ENCODE results near the gene FBXL13. TPM values are rescaled to one million over a fixed set of nuclear protein-coding genes. Genes with fewer than 3 reads are reported as not detected.
"Not testable (repeated sequence)": the region's sequence is repeated elsewhere in the genome, so short reads cannot be mapped to it uniquely, and the experiment has no call there.

Gene FBXL13
- total and polyA plus RNA-seq, 12 donors, result 0.61 to 6.8 (median 2.7) TPM

GRCh38 chr7:103063895-103064294, 10.7 kb downstream of the FBXL13 start:
- 86 to 94% (median 91%) methylated on average over 2 to 3 of the region's 3 CpGs for WGBS, 4 donors

GRCh38 chr7:103059471-103059870, 15.1 kb downstream of the FBXL13 start:
- no peaks in the 10 kb centered on the region for H3K4me1 ChIP-seq (replicated peaks in 1 of 2)
- intact Hi-C loops (cut with DNase I), result no loop called here
- no peaks in the 10 kb centered on the region for H3K27me3 ChIP-seq
- 33 to 44% (median 40%) methylated on average over 2 of the region's 2 CpGs for WGBS, 4 donors
- H3K4me3 ChIP-seq, result no peak overlapping the region
- H3K36me3 ChIP-seq (replicated peaks in 1 of 2), result no peaks in the 10 kb centered on the region
- no peak for DNase-seq
- TF ChIP-seq POLR2A (IDR thresholded peaks at IDR 0.05) (no peak), CTCF (IDR thresholded peaks at IDR 0.05) (no peak)
- no peak overlapping the region for H3K27ac ChIP-seq
- no peaks in the 10 kb centered on the region for H3K9me3 ChIP-seq (replicated peaks in 1 of 3)

More at GRCh38 chr7:103063895-103064294, 10.7 kb downstream of the FBXL13 start:
- Histone ChIP-seq H3K36me3 (replicated peaks in 1 of 2) (no peaks in the 10 kb centered on the region), H3K9me3 (replicated peaks in 1 of 3) (no peaks in the 10 kb centered on the region), H3K4me3 (no peak overlapping the region), H3K27me3 (no peaks in the 10 kb centered on the region), H3K27ac (no peak overlapping the region), H3K4me1 (replicated peaks in 1 of 2) (no peaks in the 10 kb centered on the region)
- TF ChIP-seq CTCF (IDR thresholded peaks at IDR 0.05) (no peak), POLR2A (IDR thresholded peaks at IDR 0.05) (no peak)
- no peak for DNase-seq
- intact Hi-C loops (cut with DNase I), result loop anchor here in 1 of 2 donors (10.0 kb wide), 1 partner anchor 149 kb away; the partner anchor contains the start of gene LRRC17

GRCh38 chr7:103058122-103058521, 16.5 kb downstream of the FBXL13 start:
- Histone ChIP-seq H3K4me1 (replicated peaks in 1 of 2) (no peaks in the 10 kb centered on the region), H3K36me3 (replicated peaks in 1 of 2) (no peaks in the 10 kb centered on the region), H3K27ac (no peak overlapping the region), H3K27me3 (no peaks in the 10 kb centered on the region), H3K9me3 (replicated peaks in 1 of 3) (no peaks in the 10 kb centered on the region), H3K4me3 (no peak overlapping the region)
- TF ChIP-seq POLR2A (IDR thresholded peaks at IDR 0.05) (no peak), CTCF (IDR thresholded peaks at IDR 0.05) (no peak)
- intact Hi-C loops (cut with DNase I), result no loop called here
- no peak for DNase-seq

- H3K4me1 ChIP-seq (replicated peaks in 1 of 2); H3K27me3 ChIP-seq; H3K4me3 ChIP-seq; H3K9me3 ChIP-seq (replicated peaks in 1 of 3); DNase-seq; H3K36me3 ChIP-seq (replicated peaks in 1 of 2); intact Hi-C loops (cut with DNase I); H3K27ac ChIP-seq: not testable (repeated sequence)
- 86 to 100% (median 91%) methylated on average over 1 of the region's 1 CpG for WGBS, 4 donors
Measured at GRCh38 chr7:103056006-103056405, 18.6 kb downstream of the FBXL13 start.

GRCh38 chr7:103051519-103051918, 23.1 kb downstream of the FBXL13 start:
- H3K4me3 ChIP-seq, result no peak overlapping the region
- no peaks in the 10 kb centered on the region for H3K4me1 ChIP-seq (replicated peaks in 1 of 2)
- no peak for TF ChIP-seq POLR2A (IDR thresholded peaks at IDR 0.05)
- TF ChIP-seq CTCF (IDR thresholded peaks at IDR 0.05), result no peak
- no peaks in the 10 kb centered on the region for H3K36me3 ChIP-seq (replicated peaks in 1 of 2)
- 87 to 94% (median 90%) methylated on average over 6 of the region's 6 CpGs for WGBS, 4 donors
- intact Hi-C loops (cut with DNase I), result no loop called here
- no peak for DNase-seq
- no peaks in the 10 kb centered on the region for H3K9me3 ChIP-seq (replicated peaks in 1 of 3)
- no peak overlapping the region for H3K27ac ChIP-seq
- H3K27me3 ChIP-seq, result no peaks in the 10 kb centered on the region
